Neuronal stem cell (in vitro differentiated cells): ENCODE measurements around the gene TREX2.

Experiments used
- DNase-seq: peaks from one replicate; pipeline ENCODE4 v3.0.0-alpha.2; 2013; ENCODE audit warnings: low spot score
- H2AFZ ChIP-seq: one replicate; pipeline ENCODE4 v1.6.1; 2013; ENCODE audit warnings: mild to moderate bottlenecking, low read length, inconsistent platforms
- H2AK5ac ChIP-seq: 2 replicates; pipeline ENCODE4 v1.6.1; 2013; ENCODE audit warnings: low read depth, mild to moderate bottlenecking, inconsistent platforms, low read length, moderate library complexity, mixed read lengths
- H2BK120ac ChIP-seq: 2 replicates; pipeline ENCODE4 v1.6.1; 2013; ENCODE audit warnings: low read depth, mild to moderate bottlenecking, inconsistent platforms, low read length, moderate library complexity, mixed read lengths
- H2BK12ac ChIP-seq: one replicate; pipeline ENCODE4 v1.6.1; 2013; ENCODE audit warnings: low read length, inconsistent platforms
- H2BK15ac ChIP-seq: 2 replicates; pipeline ENCODE4 v1.6.1; 2013; ENCODE audit warnings: mild to moderate bottlenecking, low read length, inconsistent platforms, mixed read lengths
- H2BK5ac ChIP-seq: one replicate; pipeline ENCODE4 v1.6.1; 2013; ENCODE audit warnings: inconsistent platforms, mild to moderate bottlenecking, low read length, moderate library complexity
- H3K14ac ChIP-seq: one replicate; pipeline ENCODE4 v1.6.1; 2013; ENCODE audit warnings: low read length, inconsistent platforms
- H3K18ac ChIP-seq: 2 replicates; pipeline ENCODE4 v1.6.1; 2013; ENCODE audit warnings: low read length, inconsistent platforms
- H3K23ac ChIP-seq: 2 replicates; pipeline ENCODE4 v1.6.1; 2013; ENCODE audit warnings: low read depth, mild to moderate bottlenecking, mixed read lengths, low read length, inconsistent platforms; ENCODE audit not compliant: poor library complexity
- H3K27ac ChIP-seq: replicated peaks from 3 replicates; pipeline ENCODE4 v1.5.1; 2013; ENCODE audit warnings: low read length, inconsistent platforms
- H3K27me3 ChIP-seq, 3 experiments: 2 replicates each; pipeline ENCODE4 v1.6.1; 2013; ENCODE audit warnings: low read length in 3 of 3, mild to moderate bottlenecking in 2 of 3, inconsistent platforms in 1 of 3, low read depth in 1 of 3, mixed read lengths in 1 of 3, moderate library complexity in 1 of 3; ENCODE audit not compliant: control insufficient read depth in 3 of 3, insufficient read depth in 3 of 3
- H3K36me3 ChIP-seq, 2 donors: replicated peaks in 1 of 2; 2 replicates each; pipeline ENCODE4 v1.6.1; 2013; ENCODE audit warnings: low read length in 2 of 2; ENCODE audit not compliant: control insufficient read depth in 2 of 2, insufficient read depth in 2 of 2
- H3K4ac ChIP-seq: 2 replicates; pipeline ENCODE4 v1.6.1; 2013; ENCODE audit warnings: inconsistent platforms, mild to moderate bottlenecking, low read length, moderate library complexity
- H3K4me1 ChIP-seq, 2 donors: 1 replicate in 1 of 2; 2 replicates in 1 of 2; pipeline ENCODE4 v1.6.1; 2013; ENCODE audit warnings: low read length in 2 of 2, low read depth in 1 of 2; ENCODE audit not compliant: control insufficient read depth in 2 of 2, insufficient read depth in 1 of 2
- H3K4me2 ChIP-seq: one replicate; pipeline ENCODE4 v1.6.1; 2013; ENCODE audit warnings: mild to moderate bottlenecking, low read length, inconsistent platforms; ENCODE audit not compliant: insufficient read depth, poor library complexity, severe bottlenecking
- H3K4me3 ChIP-seq, 2 donors: 2 replicates each; pipeline ENCODE4 v1.5.1; 2013; ENCODE audit warnings: low read length in 2 of 2, mild to moderate bottlenecking in 2 of 2, inconsistent platforms in 1 of 2, moderate library complexity in 1 of 2
- H3K79me1 ChIP-seq: one replicate; pipeline ENCODE4 v1.6.1; 2013; ENCODE audit warnings: low read depth, mild to moderate bottlenecking, inconsistent platforms, low read length, moderate library complexity
- H3K9ac ChIP-seq: one replicate; pipeline ENCODE4 v1.6.1; 2013; ENCODE audit warnings: mild to moderate bottlenecking, low read depth, low read length, inconsistent platforms; ENCODE audit not compliant: poor library complexity
- H3K9me3 ChIP-seq, 2 donors: replicated peaks in 1 of 2; 2 replicates each; pipeline versions ENCODE3 to v1.6.1; 2013; ENCODE audit warnings: low read length in 2 of 2, mild to moderate bottlenecking in 2 of 2, inconsistent platforms in 1 of 2, low read depth in 1 of 2, mixed read lengths in 1 of 2, moderate library complexity in 1 of 2; ENCODE audit not compliant: control insufficient read depth in 2 of 2, insufficient read depth in 1 of 2
- H4K8ac ChIP-seq: one replicate; pipeline ENCODE4 v1.6.1; 2013; ENCODE audit warnings: low read depth, mild to moderate bottlenecking, inconsistent platforms, low read length, moderate library complexity
- H4K91ac ChIP-seq: one replicate; pipeline ENCODE4 v1.6.1; 2013; ENCODE audit warnings: low read length, low read depth, mild to moderate bottlenecking, inconsistent platforms; ENCODE audit not compliant: poor library complexity
- WGBS, 2 donors: extraction: QIAGEN DNeasy Blood & Tissue Kit; methylation state at CpG; one replicate each; pipeline ENCODE4 v1.1.7; 2013; ENCODE audit warnings: missing lambda C conversion rate in 2 of 2, mixed read lengths in 1 of 2; ENCODE audit not compliant: insufficient read length in 2 of 2, insufficient replicate concordance in 1 of 2; ENCODE audit errors: extremely low coverage in 2 of 2; 5-methylcytosine and 5-hydroxymethylcytosine counted together

Gene TREX2

DNA sequence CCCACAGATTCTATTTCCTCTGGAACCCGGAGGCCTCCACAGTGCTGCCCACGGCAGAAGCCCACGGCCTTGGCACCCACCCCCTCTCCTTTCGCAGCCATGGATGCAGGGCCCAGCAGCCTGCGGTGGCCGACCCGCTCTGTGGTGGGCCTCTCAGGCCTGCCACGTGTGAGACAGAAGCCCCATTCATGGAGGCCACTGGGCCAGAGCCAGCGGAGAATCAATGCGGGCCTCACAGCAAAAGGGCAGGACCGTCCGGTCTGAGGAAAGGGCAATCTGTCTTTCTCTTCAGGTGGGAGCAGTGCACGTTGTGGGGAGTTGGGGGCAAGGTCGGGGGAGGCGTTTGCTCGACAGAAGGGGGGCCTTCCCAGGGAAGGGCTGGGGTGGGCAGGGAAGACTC, 32.9 kb upstream of the TREX2 start:
- no peak overlapping the region for H3K4me2 ChIP-seq
- H3K23ac ChIP-seq = no peak overlapping the region
- no peak overlapping the region for H3K4ac ChIP-seq
- H4K91ac ChIP-seq = no peak overlapping the region
- H3K36me3 ChIP-seq = no peaks in the 10 kb centered on the region
- no peak for DNase-seq
- no peak overlapping the region for H2BK15ac ChIP-seq
- no peak overlapping the region for H3K18ac ChIP-seq
- peak overlapping the region; percentile 74 for H2AK5ac ChIP-seq
- H3K79me1 ChIP-seq = no peaks in the 10 kb centered on the region
- H2BK120ac ChIP-seq = no peak overlapping the region
- H3K9ac ChIP-seq = no peak overlapping the region
- no peak overlapping the region for H2AFZ ChIP-seq
- no peak overlapping the region for H3K4me3 ChIP-seq
- H3K9me3 ChIP-seq = no peaks in the 10 kb centered on the region
- H3K27me3 ChIP-seq = peaks cover 0 to 58% (median 8%) of the 10 kb centered on the region in 3 experiments
- H3K14ac ChIP-seq = no peak overlapping the region
- H3K27ac ChIP-seq = no peak overlapping the region
- peaks cover 0 to 6% of the 10 kb centered on the region in 2 donors for H3K4me1 ChIP-seq
- H2BK5ac ChIP-seq = no peak overlapping the region
- H2BK12ac ChIP-seq = no peak overlapping the region
- no peak overlapping the region for H4K8ac ChIP-seq
- WGBS, 2 donors = no CpG with 5 or more reads among the region's 16 CpGs

DNA sequence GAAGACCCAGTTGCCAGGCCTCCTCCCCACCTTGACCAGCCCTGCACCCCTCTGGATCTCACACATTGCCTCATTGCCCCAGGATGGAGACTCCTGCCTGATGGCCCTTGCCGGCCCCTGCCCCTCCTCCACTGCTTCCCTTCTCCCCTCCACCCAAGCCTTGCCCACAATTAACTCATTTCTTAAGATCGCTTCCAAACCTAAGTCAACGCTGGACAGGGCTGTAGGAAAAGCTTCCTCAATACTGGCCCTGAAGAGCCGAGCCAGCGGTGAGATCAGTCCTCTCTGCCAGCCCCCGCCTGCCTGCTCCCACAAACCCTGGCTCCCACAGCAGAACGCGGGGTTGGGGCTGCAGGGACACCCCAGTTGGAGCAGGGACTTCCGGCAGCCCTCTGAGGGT, 32.0 kb upstream of the TREX2 start:
- H3K36me3 ChIP-seq = no peaks in the 10 kb centered on the region
- H3K27me3 ChIP-seq = peaks cover 0 to 61% (median 8%) of the 10 kb centered on the region in 3 experiments
- H3K23ac ChIP-seq = no peak overlapping the region
- H2BK15ac ChIP-seq = no peak overlapping the region
- H2BK5ac ChIP-seq = no peak overlapping the region
- H3K4me3 ChIP-seq = no peak overlapping the region
- no peak overlapping the region for H3K14ac ChIP-seq
- no CpG with 5 or more reads among the region's 9 CpGs for WGBS, 2 donors
- H3K4me1 ChIP-seq = peaks cover 0 to 6% of the 10 kb centered on the region in 2 donors
- no peaks in the 10 kb centered on the region for H3K79me1 ChIP-seq
- no peak overlapping the region for H2AFZ ChIP-seq
- H2AK5ac ChIP-seq = no peak overlapping the region
- H3K9ac ChIP-seq = no peak overlapping the region
- H3K9me3 ChIP-seq = no peaks in the 10 kb centered on the region
- H4K8ac ChIP-seq = no peak overlapping the region
- no peak overlapping the region for H3K27ac ChIP-seq
- no peak overlapping the region for H3K18ac ChIP-seq
- no peak for DNase-seq
- no peak overlapping the region for H4K91ac ChIP-seq
- no peak overlapping the region for H3K4ac ChIP-seq
- no peak overlapping the region for H3K4me2 ChIP-seq
- H2BK12ac ChIP-seq = no peak overlapping the region
- H2BK120ac ChIP-seq = no peak overlapping the region

DNA sequence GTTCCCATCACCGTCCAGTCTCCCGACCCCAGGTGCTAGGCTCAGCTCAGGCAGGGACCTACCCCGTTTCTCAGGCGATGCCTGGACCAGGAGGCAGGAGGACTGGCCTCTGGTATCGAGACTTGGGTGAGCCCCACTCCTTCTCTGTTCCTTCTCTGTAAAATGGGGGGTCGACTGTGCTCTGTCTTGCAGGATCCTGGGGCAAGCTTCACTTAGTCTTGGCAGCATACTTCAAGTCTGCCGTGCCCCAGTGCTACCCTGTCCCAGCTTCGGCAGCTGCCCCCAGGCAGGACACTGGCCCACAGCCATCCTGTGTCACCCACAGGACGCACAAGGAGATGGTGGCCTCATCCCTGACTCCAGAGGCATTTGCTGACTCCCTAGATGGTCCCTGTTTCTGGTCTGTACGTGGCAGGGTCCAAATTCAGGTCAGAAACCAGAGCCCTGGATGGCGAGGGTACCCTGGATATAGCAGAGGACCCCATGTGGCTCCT, 31.6 kb upstream of the TREX2 start:
- Histone ChIP-seq H3K9ac (no peak overlapping the region), H3K36me3 (no peaks in the 10 kb centered on the region), H3K9me3 (no peaks in the 10 kb centered on the region), H2BK12ac (no peak overlapping the region), H3K79me1 (no peaks in the 10 kb centered on the region), H4K91ac (no peak overlapping the region), H3K4ac (no peak overlapping the region), H3K27me3 (peaks cover 0 to 60% (median 8%) of the 10 kb centered on the region in 3 experiments), H2AK5ac (no peak overlapping the region), H3K27ac (no peak overlapping the region), H2AFZ (no peak overlapping the region), H3K14ac (no peak overlapping the region), H3K23ac (no peak overlapping the region), H3K4me2 (no peak overlapping the region), H3K18ac (no peak overlapping the region), H3K4me1 (peaks cover 0 to 6% of the 10 kb centered on the region in 2 donors), H2BK15ac (no peak overlapping the region), H2BK120ac (no peak overlapping the region), H3K4me3 (no peak overlapping the region), H4K8ac (no peak overlapping the region), H2BK5ac (no peak overlapping the region)
- no CpG with 5 or more reads among the region's 11 CpGs for WGBS, 2 donors
- DNase-seq = no peak

DNA sequence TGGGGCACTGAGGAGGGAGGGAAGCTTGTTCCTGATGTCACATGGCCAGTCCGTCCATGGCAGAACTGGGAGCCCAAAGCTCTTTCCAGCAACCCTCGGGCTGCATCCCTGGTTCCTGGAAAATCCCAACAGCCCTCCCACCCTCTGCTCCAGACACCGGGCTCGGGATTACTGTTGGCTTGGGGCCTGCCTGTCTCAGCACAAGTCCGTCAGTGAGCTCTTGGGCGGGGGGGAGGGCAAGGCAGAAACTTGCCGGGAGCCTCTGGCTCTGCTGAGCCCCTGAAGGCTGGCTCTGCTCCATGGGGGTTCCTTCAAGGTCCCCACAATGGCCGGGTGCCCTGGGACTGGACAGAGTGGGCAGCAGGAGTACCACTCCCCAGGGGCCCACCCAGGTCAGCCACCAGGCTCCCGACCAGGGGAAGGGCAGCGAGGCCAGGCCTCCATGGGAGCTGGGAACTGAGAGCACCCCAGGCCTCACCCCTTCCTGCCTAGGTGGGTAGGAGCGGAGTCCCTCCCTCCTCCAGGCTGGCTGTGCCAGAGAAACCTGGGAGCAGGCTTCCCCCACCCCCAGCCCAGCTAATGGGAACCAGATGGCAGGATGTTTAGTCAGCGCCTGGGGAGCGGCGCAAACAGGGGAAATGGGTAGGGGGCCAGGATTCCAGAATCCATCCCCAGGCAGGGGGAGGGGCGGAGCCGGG, 31.0 kb upstream of the TREX2 start:
- no peak for DNase-seq
- Histone ChIP-seq H3K4ac (no peak overlapping the region), H2AK5ac (no peak overlapping the region), H3K4me3 (no peak overlapping the region), H3K36me3 (no peaks in the 10 kb centered on the region), H4K91ac (no peak overlapping the region), H3K27me3 (peaks cover 0 to 57% (median 8%) of the 10 kb centered on the region in 3 experiments), H3K79me1 (no peaks in the 10 kb centered on the region), H3K4me2 (no peak overlapping the region), H3K23ac (no peak overlapping the region), H2BK120ac (no peak overlapping the region), H3K27ac (no peak overlapping the region), H3K14ac (no peak overlapping the region), H4K8ac (no peak overlapping the region), H2AFZ (no peak overlapping the region), H3K9me3 (no peaks in the 10 kb centered on the region), H3K18ac (peak overlapping the region; percentile 38), H2BK5ac (no peak overlapping the region), H2BK12ac (no peak overlapping the region), H3K9ac (no peak overlapping the region), H3K4me1 (peaks cover 0 to 6% of the 10 kb centered on the region in 2 donors), H2BK15ac (no peak overlapping the region)
- WGBS, 2 donors = no CpG with 5 or more reads among the region's 16 CpGs
